HFFc6 (cell line): ENCODE measurements around the gene GRID1. TPM values are rescaled to one million over a fixed set of nuclear protein-coding genes. Genes with fewer than 3 reads are reported as not detected.

Source experiments
- DNase-seq: peaks from one replicate; pipeline ENCODE4 v3.0.0-alpha.2; 2018
- H3K27ac Mint-ChIP-seq: 2 replicates; pipeline ENCODE4 v1.8.0; 2020; ENCODE audit warnings: mild to moderate bottlenecking, mixed read lengths
- H3K27me3 Mint-ChIP-seq: 2 replicates; pipeline ENCODE4 v1.8.0; 2021; ENCODE audit warnings: mild to moderate bottlenecking, moderate library complexity, mixed read lengths; ENCODE audit not compliant: insufficient read depth
- H3K36me3 Mint-ChIP-seq: 2 replicates; pipeline ENCODE4 v1.8.0; 2021; ENCODE audit warnings: low read depth, mixed read lengths
- H3K4me1 Mint-ChIP-seq: 2 replicates; pipeline ENCODE4 v1.8.0; 2020; ENCODE audit warnings: low read depth, mixed read lengths
- H3K4me3 Mint-ChIP-seq: 2 replicates; pipeline ENCODE4 v1.8.0; 2020; ENCODE audit warnings: mild to moderate bottlenecking, moderate library complexity, mixed read lengths
- H3K9me3 Mint-ChIP-seq: 2 replicates; pipeline ENCODE4 v1.8.0; 2020; ENCODE audit warnings: mild to moderate bottlenecking, mixed read lengths
- total RNA-seq, 6 experiments: library from RNA; stranded (reverse); fragmentation: NEBNext Ultra II Directional; extraction: Animal tissue kit (Norgen Biotek cat#: 25700); gene quantifications; 2 replicates in 1 of 6; 3 replicates in 5 of 6; pipeline ENCODE4 v1.2.3, GENCODE V29; 2021
- TF ChIP-seq, protein P1 (sequence below): fragments of 200-600 bp; sonication (generic); IDR thresholded peaks from 2 replicates; pipeline ENCODE4 v1.5.0; 2021; ENCODE audit warnings: antibody characterized with exemption, mild to moderate bottlenecking

Gene GRID1
- total RNA-seq, 6 experiments from 2014 or later = not detected

DNA sequence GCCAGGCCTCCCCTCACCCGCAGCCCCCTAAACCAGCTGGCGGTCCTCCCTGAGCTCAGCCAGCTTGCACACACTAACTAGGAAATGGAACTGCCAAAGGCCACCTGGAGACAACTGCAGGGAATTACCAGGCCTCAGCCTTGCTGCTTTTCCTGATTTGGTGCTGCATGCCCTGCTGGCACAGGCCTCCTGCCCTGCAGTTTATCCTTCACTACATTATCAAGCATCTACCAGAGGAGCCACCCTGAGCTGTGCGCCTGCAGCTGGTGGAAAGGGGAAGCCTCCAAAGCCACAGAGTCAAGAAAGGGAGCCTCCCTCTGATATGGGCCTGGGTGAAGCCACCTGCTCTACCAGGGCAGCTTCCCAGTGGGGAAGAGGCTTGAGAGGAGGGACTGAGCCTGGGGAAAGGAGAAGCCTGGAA is 139.8 kb downstream of the GRID1 start:
- H3K4me1 Mint-ChIP-seq = peaks cover 10% of the 10 kb centered on the region
- H3K9me3 Mint-ChIP-seq = peaks cover 4% of the 10 kb centered on the region; the same call in 1 of the 2 replicates
- TF ChIP-seq, protein P1, sequence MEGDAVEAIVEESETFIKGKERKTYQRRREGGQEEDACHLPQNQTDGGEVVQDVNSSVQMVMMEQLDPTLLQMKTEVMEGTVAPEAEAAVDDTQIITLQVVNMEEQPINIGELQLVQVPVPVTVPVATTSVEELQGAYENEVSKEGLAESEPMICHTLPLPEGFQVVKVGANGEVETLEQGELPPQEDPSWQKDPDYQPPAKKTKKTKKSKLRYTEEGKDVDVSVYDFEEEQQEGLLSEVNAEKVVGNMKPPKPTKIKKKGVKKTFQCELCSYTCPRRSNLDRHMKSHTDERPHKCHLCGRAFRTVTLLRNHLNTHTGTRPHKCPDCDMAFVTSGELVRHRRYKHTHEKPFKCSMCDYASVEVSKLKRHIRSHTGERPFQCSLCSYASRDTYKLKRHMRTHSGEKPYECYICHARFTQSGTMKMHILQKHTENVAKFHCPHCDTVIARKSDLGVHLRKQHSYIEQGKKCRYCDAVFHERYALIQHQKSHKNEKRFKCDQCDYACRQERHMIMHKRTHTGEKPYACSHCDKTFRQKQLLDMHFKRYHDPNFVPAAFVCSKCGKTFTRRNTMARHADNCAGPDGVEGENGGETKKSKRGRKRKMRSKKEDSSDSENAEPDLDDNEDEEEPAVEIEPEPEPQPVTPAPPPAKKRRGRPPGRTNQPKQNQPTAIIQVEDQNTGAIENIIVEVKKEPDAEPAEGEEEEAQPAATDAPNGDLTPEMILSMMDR = no peak
- H3K27ac Mint-ChIP-seq = no peak overlapping the region
- DNase-seq = no peak
- no peaks in the 10 kb centered on the region; the same call in 1 of the 2 replicates for H3K27me3 Mint-ChIP-seq
- H3K36me3 Mint-ChIP-seq = no peaks in the 10 kb centered on the region
- H3K4me3 Mint-ChIP-seq = no peak overlapping the region

DNA sequence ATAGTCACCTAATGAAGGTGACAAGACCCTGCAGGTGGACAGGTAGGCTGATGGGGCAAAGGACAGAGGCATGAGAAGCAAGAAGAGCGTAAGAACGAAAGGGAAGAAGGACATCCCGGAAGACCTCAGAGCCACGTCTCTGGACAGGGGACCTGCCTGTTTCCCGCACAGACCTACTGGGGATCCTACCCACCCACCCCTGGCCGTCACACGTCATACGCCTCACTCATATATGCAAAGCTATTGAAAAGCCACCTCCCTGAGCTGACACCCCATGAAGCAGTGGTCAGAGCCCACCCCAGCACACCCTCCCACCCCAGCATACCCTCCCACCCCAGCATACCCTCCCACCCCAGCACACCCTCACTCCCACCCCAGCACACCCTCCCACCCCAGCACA is 140.6 kb downstream of the GRID1 start:
- no peak for DNase-seq
- Mint-ChIP-seq H3K27me3 (no peaks in the 10 kb centered on the region; the same call in 1 of the 2 replicates), H3K27ac (no peak overlapping the region), H3K4me3 (no peak overlapping the region), H3K9me3 (peaks cover 8% of the 10 kb centered on the region; the same call in 1 of the 2 replicates), H3K4me1 (peaks cover 10% of the 10 kb centered on the region), H3K36me3 (no peaks in the 10 kb centered on the region)
- TF ChIP-seq, protein P1 = no peak

DNA sequence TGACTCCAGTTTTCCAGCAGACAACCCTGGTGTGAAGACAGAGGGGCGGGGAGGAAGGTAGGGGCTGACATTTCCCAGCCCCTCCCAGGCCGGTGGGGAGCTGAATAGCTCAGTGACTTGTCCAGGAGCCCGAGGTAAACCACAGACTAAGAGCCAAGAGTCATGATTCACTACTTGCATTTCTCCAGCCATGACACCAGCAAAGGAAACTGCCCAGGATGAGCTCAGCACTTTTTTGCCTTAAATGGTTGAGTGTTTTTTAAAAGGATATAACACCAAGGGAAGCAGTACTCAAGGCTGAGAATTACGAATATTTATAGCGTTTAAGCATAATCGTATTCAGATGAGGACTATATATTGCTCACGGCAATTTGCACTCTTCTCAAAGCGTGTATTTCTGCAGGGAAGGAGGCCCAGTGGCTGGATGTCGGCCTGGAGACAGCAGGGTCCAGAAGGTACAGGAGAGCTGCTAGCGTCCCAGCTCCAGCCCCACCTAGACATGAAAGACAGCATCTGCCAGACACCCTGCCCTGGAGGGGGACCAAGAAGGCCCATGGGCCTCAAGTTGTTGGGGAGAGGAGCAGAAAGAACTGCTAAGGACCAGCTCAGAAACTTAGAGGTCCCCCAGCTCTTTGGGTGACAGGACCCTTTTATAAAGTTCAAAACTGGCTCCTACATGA is 141.4 kb downstream of the GRID1 start:
- Mint-ChIP-seq H3K36me3 (no peaks in the 10 kb centered on the region), H3K27me3 (no peaks in the 10 kb centered on the region; the same call in 1 of the 2 replicates), H3K27ac (peak overlapping the region; percentile 40; the same call in 1 of the 2 replicates), H3K4me3 (no peak overlapping the region), H3K4me1 (peaks cover 10% of the 10 kb centered on the region), H3K9me3 (peaks cover 8% of the 10 kb centered on the region; the same call in 1 of the 2 replicates)
- TF ChIP-seq, protein P1 = no peak
- DNase-seq = peak; percentile 53

DNA sequence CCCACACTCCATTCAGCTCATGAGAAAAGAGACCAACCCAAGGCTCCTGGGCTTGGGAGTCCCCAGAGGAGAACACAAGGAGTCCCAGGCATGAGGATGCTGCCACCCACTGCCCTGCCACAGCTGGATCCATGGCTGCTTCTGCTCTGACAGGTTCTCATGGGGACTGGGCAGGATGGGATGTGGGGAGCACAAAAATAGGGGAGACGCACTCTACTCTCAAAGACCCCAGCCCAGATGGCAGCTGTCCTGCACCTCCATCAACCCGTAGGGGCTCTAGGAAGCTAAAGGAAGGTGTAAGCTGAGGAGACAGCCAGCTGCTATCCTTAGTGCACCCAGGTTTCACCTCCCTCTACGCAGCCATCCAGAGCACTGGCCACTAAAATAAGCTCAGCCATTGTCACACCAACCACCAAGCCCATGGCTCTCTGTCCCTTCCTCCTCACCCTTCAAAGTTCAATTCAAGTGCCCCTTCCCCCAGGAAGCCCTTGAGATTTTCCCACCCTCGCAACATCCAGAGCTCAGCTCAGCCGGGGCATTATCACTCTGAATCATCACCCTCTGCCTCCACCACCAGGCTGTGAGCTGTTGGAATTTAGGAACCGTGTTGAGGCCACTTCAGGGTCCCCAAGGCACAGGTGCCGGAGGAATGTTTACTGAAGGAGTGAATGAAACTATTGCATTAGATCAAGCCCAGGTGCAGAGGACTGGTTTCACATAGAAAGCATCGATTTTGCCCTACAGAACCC is 142.1 kb downstream of the GRID1 start:
- Mint-ChIP-seq H3K27ac (no peak overlapping the region), H3K4me3 (no peak overlapping the region), H3K27me3 (no peaks in the 10 kb centered on the region; the same call in 1 of the 2 replicates), H3K4me1 (peaks cover 10% of the 10 kb centered on the region), H3K36me3 (no peaks in the 10 kb centered on the region), H3K9me3 (peaks cover 11% of the 10 kb centered on the region; the same call in 1 of the 2 replicates)
- TF ChIP-seq, protein P1 = no peak
- no peak for DNase-seq

DNA sequence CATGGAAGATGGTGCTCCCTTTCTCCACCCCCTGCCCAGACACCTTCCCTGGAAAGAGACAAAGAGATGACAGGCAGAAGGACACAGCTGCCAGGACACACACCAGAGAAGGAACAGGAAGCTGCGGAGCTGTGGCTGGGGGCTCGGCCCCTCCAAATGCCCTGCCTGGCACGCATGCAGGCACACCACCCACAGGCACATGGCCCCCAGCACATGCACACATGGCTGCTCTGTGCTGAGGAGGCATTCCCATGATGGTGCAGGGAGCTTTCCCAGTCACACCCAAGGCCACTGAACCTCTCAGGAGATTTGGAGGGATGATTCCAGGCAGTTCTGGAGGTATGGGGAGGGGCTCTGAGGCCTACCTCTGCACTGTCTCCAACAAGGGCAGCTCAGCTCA is 143.3 kb downstream of the GRID1 start:
- Mint-ChIP-seq H3K4me1 (peaks cover 10% of the 10 kb centered on the region), H3K9me3 (peaks cover 13% of the 10 kb centered on the region; the same call in 1 of the 2 replicates), H3K27me3 (no peaks in the 10 kb centered on the region; the same call in 1 of the 2 replicates), H3K27ac (no peak overlapping the region), H3K36me3 (no peaks in the 10 kb centered on the region), H3K4me3 (no peak overlapping the region)
- no peak for DNase-seq
- TF ChIP-seq, protein P1 = no peak
